Pancreas (tissue), 10 donors: ENCODE measurements around the gene MYPOP. TPM values are rescaled to one million over a fixed set of nuclear protein-coding genes. Genes with fewer than 3 reads are reported as not detected.
A peak's percentile ranks its signal among the peaks of the same experiment; 100 is the strongest.
"Not testable (repeated sequence)": the region's sequence is repeated elsewhere in the genome, so short reads cannot be mapped to it uniquely, and the experiment has no call there.

Source experiments
- ATAC-seq, 4 donors: fragments of 200-7000 bp; cut with Tn5 transposase; one replicate each; pipeline versions ENCODE4 v1.8.0 to v1.9.1; 2020; ENCODE audit warnings: mild to moderate bottlenecking in 4 of 4, moderate library complexity in 4 of 4
- DNase-seq, 6 donors: peaks; one replicate each; pipeline ENCODE4 v3.0.0-alpha.2; 2020
- FAIRE-seq: peaks from 2 replicates; lab custom pipeline; 2012; peaks lifted over from hg19 to GRCh38; lab: Jason Lieb, UNC
- H3K27ac ChIP-seq, 4 donors: fragments of 200-600 bp; sonication (generic); 1 replicate in 3 of 4; 2 replicates in 1 of 4; pipeline versions ENCODE4 v1.5.0 to v1.8.0; 2020
- H3K27me3 ChIP-seq, 4 donors: fragments of 200-600 bp; one replicate each; pipeline ENCODE4 v1.8.0; 2021
- H3K36me3 ChIP-seq, 3 donors: fragments of 200-600 bp; sonication (generic) in 1 of 3; one replicate each; pipeline versions ENCODE4 v1.5.0 to v1.8.0; 2020 to 2021
- H3K4me1 ChIP-seq, 3 donors: fragments of 200-600 bp; one replicate each; pipeline ENCODE4 v1.8.0; 2021
- H3K4me3 ChIP-seq, 4 donors: fragments of 200-600 bp; sonication (generic) in 2 of 4; one replicate each; pipeline versions ENCODE4 v1.5.0 to v1.8.0; 2020 to 2021
- H3K9me3 ChIP-seq, 4 donors: fragments of 200-600 bp; one replicate each; pipeline ENCODE4 v1.8.0; 2021
- WGBS, 2 donors: extraction: QIAGEN DNeasy Blood & Tissue Kit; methylation state at CpG; one replicate each; pipeline ENCODE4 v1.1.7; 2013; 5-methylcytosine and 5-hydroxymethylcytosine counted together
- intact Hi-C, 3 donors: fragments of 100-400 bp; cut with DNase I; formaldehyde crosslinking; loops; one replicate each; pipeline versions ENCODE4 v1.11.1 to v1.14.2; 2022
- polyA plus RNA-seq, 2 donors: library from polyadenylated mRNA; stranded (reverse); fragments of 200-250 nt; gene quantifications; one replicate each; pipeline ENCODE4 v1.2.3, GENCODE V29; 2013
- total RNA-seq, 6 donors: library from RNA; stranded (reverse); fragmentation: NEBNext Ultra II Directional in 4 of 6; extraction: Animal tissue kit (Norgen Biotek cat#: 25700) in 4 of 6; gene quantifications; one replicate each; pipeline versions ENCODE4 v1.2.1 to v1.2.4, GENCODE V29; 2021 to 2023
- TF ChIP-seq, protein P1 (sequence below), 4 donors: fragments of 200-600 bp; sonication (generic) in 3 of 4; IDR thresholded peaks; one replicate each; pipeline versions ENCODE4 v1.5.0 to v1.8.0; 2021; ENCODE audit warnings: antibody characterized with exemption in 4 of 4
- donor health status: healthy with polysubstance abuse.
- donor health status: DM: no; HTN: no; CAD: no; lungs with moderate emphysema.
- donor health status: DM: no; HTN: no; CAD: no.
- donor health status: control.
- donor health status: control.
- donor health status: Bipolar disorder and iron deficiency.
- donor health status: DM: yes; HTN: yes; CAD: no.
- donor health status: DM: no; HTN: no; CAD: no.
- donor health status: DM: no; HTN: no; CAD: no.
- donor health status: DM: yes; HTN: yes; CAD: no.

The MYPOP gene
- total and polyA plus RNA-seq, 8 donors, result 3.6 to 6.9 (median 4.7) TPM

- no peak for DNase-seq
These were observed 29.1 kb downstream of the MYPOP start for GRCh38 chr19:45873219-45873772.

GRCh38 chr19:45872095-45872919 is 30.1 kb downstream of the MYPOP start:
- Histone ChIP-seq H3K27me3 (no peaks in the 10 kb centered on the region), H3K4me1 (peaks cover 15 to 36% (median 26%) of the 10 kb centered on the region in 3 donors), H3K4me3 (no peak overlapping the region), H3K27ac (no peak overlapping the region), H3K36me3 (no peaks in the 10 kb centered on the region), H3K9me3 (no peaks in the 10 kb centered on the region)
- intact Hi-C loops, result no loop called here
- TF ChIP-seq, protein P1, sequence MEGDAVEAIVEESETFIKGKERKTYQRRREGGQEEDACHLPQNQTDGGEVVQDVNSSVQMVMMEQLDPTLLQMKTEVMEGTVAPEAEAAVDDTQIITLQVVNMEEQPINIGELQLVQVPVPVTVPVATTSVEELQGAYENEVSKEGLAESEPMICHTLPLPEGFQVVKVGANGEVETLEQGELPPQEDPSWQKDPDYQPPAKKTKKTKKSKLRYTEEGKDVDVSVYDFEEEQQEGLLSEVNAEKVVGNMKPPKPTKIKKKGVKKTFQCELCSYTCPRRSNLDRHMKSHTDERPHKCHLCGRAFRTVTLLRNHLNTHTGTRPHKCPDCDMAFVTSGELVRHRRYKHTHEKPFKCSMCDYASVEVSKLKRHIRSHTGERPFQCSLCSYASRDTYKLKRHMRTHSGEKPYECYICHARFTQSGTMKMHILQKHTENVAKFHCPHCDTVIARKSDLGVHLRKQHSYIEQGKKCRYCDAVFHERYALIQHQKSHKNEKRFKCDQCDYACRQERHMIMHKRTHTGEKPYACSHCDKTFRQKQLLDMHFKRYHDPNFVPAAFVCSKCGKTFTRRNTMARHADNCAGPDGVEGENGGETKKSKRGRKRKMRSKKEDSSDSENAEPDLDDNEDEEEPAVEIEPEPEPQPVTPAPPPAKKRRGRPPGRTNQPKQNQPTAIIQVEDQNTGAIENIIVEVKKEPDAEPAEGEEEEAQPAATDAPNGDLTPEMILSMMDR (IDR thresholded peaks at IDR 0.05), result no peak
- FAIRE-seq (no peak), DNase-seq (peak in 2 of 6 donors; percentile 58 to 74), ATAC-seq (no peak)
- 77 to 81% methylated on average over 34 of the region's 34 CpGs for WGBS, 2 donors

More at GRCh38 chr19:45873219-45873772, 29.1 kb downstream of the MYPOP start:
- Histone ChIP-seq H3K27me3 (no peaks in the 10 kb centered on the region), H3K4me3 (no peak overlapping the region), H3K36me3 (no peaks in the 10 kb centered on the region), H3K27ac (peak overlapping the region in 2 of 4 donors; percentile 46 to 52), H3K9me3 (no peaks in the 10 kb centered on the region), H3K4me1 (peaks cover 15 to 42% (median 33%) of the 10 kb centered on the region in 3 donors)
- ATAC-seq (no peak), FAIRE-seq (no peak)
- TF ChIP-seq, protein P1 (IDR thresholded peaks at IDR 0.05), result no peak
- WGBS, 2 donors, result 57 to 78% methylated on average over 7 of the region's 7 CpGs
- intact Hi-C loops, result no loop called here

GRCh38 chr19:45870798-45871197 is 31.6 kb downstream of the MYPOP start:
- DNase-seq (no peak), ATAC-seq (no peak), FAIRE-seq (no peak)
- Histone ChIP-seq H3K27me3 (no peaks in the 10 kb centered on the region), H3K4me3 (no peak overlapping the region), H3K27ac (no peak overlapping the region), H3K4me1 (peaks cover 7 to 24% (median 13%) of the 10 kb centered on the region in 3 donors), H3K36me3 (no peaks in the 10 kb centered on the region), H3K9me3 (no peaks in the 10 kb centered on the region)
- 77 to 78% methylated on average over 5 of the region's 5 CpGs for WGBS, 2 donors
- intact Hi-C loops, result no loop called here
- TF ChIP-seq, protein P1 (IDR thresholded peaks at IDR 0.05), result no peak

DNA sequence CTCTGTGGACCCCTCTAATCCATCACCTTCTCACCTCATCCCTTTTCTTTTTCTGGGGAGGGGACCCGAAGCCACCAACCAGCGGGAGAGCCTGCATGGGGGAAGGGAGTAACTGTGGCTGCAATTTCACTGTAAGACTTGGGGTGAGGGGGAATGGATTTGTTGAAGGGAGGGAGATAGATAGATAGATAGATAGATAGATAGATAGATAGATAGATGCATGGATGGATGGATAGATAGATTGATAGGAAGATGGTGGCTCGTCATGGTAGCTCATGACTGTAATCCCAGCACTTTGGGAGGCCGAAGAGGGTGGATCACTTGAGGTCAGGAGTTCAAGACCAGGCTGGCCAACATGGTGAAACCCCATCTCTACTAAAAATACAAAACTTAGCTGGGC is 35.2 kb downstream of the MYPOP start:
- ATAC-seq, H3K27me3 ChIP-seq, FAIRE-seq, H3K9me3 ChIP-seq, DNase-seq, intact Hi-C loops, H3K36me3 ChIP-seq, H3K4me1 ChIP-seq: not testable (repeated sequence)
- Histone ChIP-seq H3K27ac (peak overlapping the region in 2 of 4 donors; percentile 75 to 86), H3K4me3 (peak overlapping the region in 3 of 4 donors; percentile 56 to 94 (median 94))
- 36 to 60% methylated on average over 4 of the region's 4 CpGs for WGBS, 2 donors

- Histone ChIP-seq H3K4me3 (peak overlapping the region; percentile 43 to 94 (median 75)), H3K27ac (peak overlapping the region in 3 of 4 donors; percentile 22 to 86 (median 75)), H3K27me3 (no peaks in the 10 kb centered on the region), H3K36me3 (no peaks in the 10 kb centered on the region), H3K4me1 (peaks cover 0 to 5% (median 0%) of the 10 kb centered on the region in 3 donors), H3K9me3 (no peaks in the 10 kb centered on the region)
- peak in 2 of 6 donors; percentile 40 to 66 for DNase-seq
- intact Hi-C loops, result no loop called here
- WGBS, 2 donors, result 23 to 37% methylated on average over 10 to 11 of the region's 11 CpGs
- no peak for ATAC-seq
- TF ChIP-seq, protein P1 (IDR thresholded peaks at IDR 0.05), result no peak
- FAIRE-seq, result no peak
These were observed 35.8 kb downstream of the MYPOP start for GRCh38 chr19:45866400-45867176.
